Measurements from ENCODE around the gene SNAP91. TPM values are rescaled to one million over a fixed set of nuclear protein-coding genes. Genes with fewer than 3 reads are reported as not detected.
A peak's percentile ranks its signal among the peaks of the same experiment; 100 is the strongest.

The SNAP91 gene
- total RNA-seq, 1 experiment from 2014 or later, result 0.70 TPM

- H3K9me3 Mint-ChIP-seq, result peaks cover 8% of the 10 kb centered on the region; the same call in 1 of the 2 replicates
- DNase-seq (ENCODE audit: low spot score), result no peak
- H3K36me3 Mint-ChIP-seq, result no peaks in the 10 kb centered on the region
- no peak for TF ChIP-seq NR3C1 (CRISPR knock-in tag; conservative IDR thresholded peaks at IDR 0.05; ENCODE audit: low read depth)
- TF ChIP-seq TCF7 (CRISPR knock-in tag; IDR thresholded peaks at IDR 0.05; ENCODE audit: low read depth), result no peak
- TF ChIP-seq MXD4 (CRISPR knock-in tag; IDR thresholded peaks at IDR 0.05; ENCODE audit: borderline replicate concordance), result no peak
- TF ChIP-seq ZNF121 (CRISPR knock-in tag; IDR thresholded peaks at IDR 0.05), result no peak
- TF ChIP-seq ZNF232 (CRISPR knock-in tag; IDR thresholded peaks at IDR 0.05), result no peak
- TF ChIP-seq TEAD1 (CRISPR knock-in tag; IDR thresholded peaks at IDR 0.05), result no peak
- TF ChIP-seq TEAD4 (CRISPR knock-in tag; IDR thresholded peaks at IDR 0.05), result no peak
- no peak for TF ChIP-seq STAT6 (CRISPR knock-in tag; conservative IDR thresholded peaks at IDR 0.05; ENCODE audit: low read depth)
- no peak for TF ChIP-seq HMGA2 (CRISPR knock-in tag; IDR thresholded peaks at IDR 0.05)
- no peak for TF ChIP-seq JAZF1 (CRISPR knock-in tag; IDR thresholded peaks at IDR 0.05)
- TF ChIP-seq ELF4 (CRISPR knock-in tag; IDR thresholded peaks at IDR 0.05; ENCODE audit: low read depth), result no peak
- TF ChIP-seq ERG (CRISPR knock-in tag; IDR thresholded peaks at IDR 0.05), result no peak
- TF ChIP-seq MYBL2 (CRISPR knock-in tag; IDR thresholded peaks at IDR 0.05), result no peak
- no peak for TF ChIP-seq KAT7 (CRISPR knock-in tag; IDR thresholded peaks at IDR 0.05; ENCODE audit: borderline replicate concordance)
- TF ChIP-seq NFATC4 (CRISPR knock-in tag; IDR thresholded peaks at IDR 0.05), result no peak
- TF ChIP-seq ATF2 (CRISPR knock-in tag; IDR thresholded peaks at IDR 0.05; ENCODE audit: borderline replicate concordance, low read depth), result no peak
- TF ChIP-seq ESRRA (CRISPR knock-in tag; IDR thresholded peaks at IDR 0.05; ENCODE audit: borderline replicate concordance), result no peak
- no peak for TF ChIP-seq IRF2 (CRISPR knock-in tag; IDR thresholded peaks at IDR 0.05; ENCODE audit: borderline replicate concordance, low read depth)
- no peak for TF ChIP-seq ZNF425 (CRISPR knock-in tag; conservative IDR thresholded peaks at IDR 0.05)
- H3K4me1 Mint-ChIP-seq, result peaks cover 7% of the 10 kb centered on the region
- ChIA-PET CTCF (no interaction called here), POLR2A (no interaction called here)
- peaks cover 44% of the 10 kb centered on the region for H3K27me3 Mint-ChIP-seq (ENCODE audit: low read depth)
- H3K27ac Mint-ChIP-seq, result no peak overlapping the region
- ATAC-seq, result no peak
- H3K4me3 Mint-ChIP-seq, result no peak overlapping the region
Observed at GRCh38 chr6:83711958-83712357, 3.1 kb upstream of the SNAP91 start.

GRCh38 chr6:83709748-83710050, 798 bp upstream of the SNAP91 start:
- POLR2A ChIA-PET, result no interaction called here
- H3K27me3 Mint-ChIP-seq (ENCODE audit: low read depth), result peaks cover 63% of the 10 kb centered on the region
- no peak overlapping the region for H3K27ac Mint-ChIP-seq

More at GRCh38 chr6:83709748-83710050, 798 bp upstream of the SNAP91 start:
- ATAC-seq (no peak), DNase-seq (ENCODE audit: low spot score) (no peak)
- no peak for TF ChIP-seq NR3C1 (CRISPR knock-in tag; conservative IDR thresholded peaks at IDR 0.05; ENCODE audit: low read depth)
- TF ChIP-seq FOXP1 (CRISPR knock-in tag; IDR thresholded peaks at IDR 0.05; ENCODE audit: borderline replicate concordance), result no peak
- TF ChIP-seq ELF4 (CRISPR knock-in tag; IDR thresholded peaks at IDR 0.05; ENCODE audit: low read depth), result no peak
- Mint-ChIP-seq H3K36me3 (no peaks in the 10 kb centered on the region), H3K4me1 (peaks cover 7% of the 10 kb centered on the region), H3K9me3 (peaks cover 8% of the 10 kb centered on the region; the same call in 1 of the 2 replicates), H3K4me3 (peak overlapping the region; percentile 88)
- CTCF ChIA-PET, result interaction anchor here (1.5 to 1.7 kb wide), 2 partner anchors 95 to 106 kb away, joined by 3 to 13 read pairs; no protein-coding TSS in a partner anchor
